SK-N-SH (cell line): ENCODE measurements around the gene TM6SF1. TPM values are rescaled to one million over a fixed set of nuclear protein-coding genes. Genes with fewer than 3 reads are reported as not detected.

ENCODE experiments used
- CTCF ChIA-PET: fragments of 300-600, 350-600 bp; formaldehyde crosslinking; extraction: SDS; loops from one replicate; lab custom pipeline; 2021; lab: Yijun Ruan, JAX
- POLR2A ChIA-PET: fragments of 350-600 bp; sonication (Branson Sonifier 250); formaldehyde crosslinking; extraction: SDS; loops from one replicate; lab custom pipeline; 2020; ENCODE audit warnings: antibody characterized with exemption, inconsistent platforms; lab: Yijun Ruan, JAX
- DNase-seq: peaks from one replicate; pipeline ENCODE4 v3.0.0; 2012
- H2AFZ ChIP-seq: fragments of 200-600 bp; sonication (generic); 2 replicates; pipeline ENCODE4 v1.8.1; 2016; ENCODE audit warnings: antibody characterized with exemption, mild to moderate bottlenecking, low read depth
- H3F3A ChIP-seq: fragments of 200-600 bp; sonication (generic); replicated peaks from 2 replicates; pipeline ENCODE3; 2016; ENCODE audit warnings: antibody characterized with exemption, mild to moderate bottlenecking; ENCODE audit not compliant: insufficient read depth
- H3K27ac ChIP-seq, 2 experiments: fragments of 200-500 bp in 1 of 2; fragments of 200-600 bp in 1 of 2; sonication (Bioruptor generic) in 1 of 2; sonication (generic), shearing (Covaris generic) in 1 of 2; 2 replicates each; pipeline versions ENCODE4 v1.5.1 to v1.6.1; 2014 to 2016; ENCODE audit warnings: low read depth in 2 of 2, inconsistent platforms in 1 of 2, low read length in 1 of 2, mild to moderate bottlenecking in 1 of 2, mixed read lengths in 1 of 2
- H3K27me3 ChIP-seq: fragments of 200-600 bp; sonication (generic), shearing (Covaris generic); 2 replicates; pipeline ENCODE4 v1.6.1; 2016; ENCODE audit warnings: mixed run types; ENCODE audit not compliant: insufficient read depth
- H3K36me3 ChIP-seq, 2 experiments: fragments of 200-500 bp in 1 of 2; fragments of 200-600 bp in 1 of 2; sonication (Bioruptor generic) in 1 of 2; sonication (generic) in 1 of 2; replicated peaks in 1 of 2; 2 replicates each; pipeline versions ENCODE3 to v1.5.1; 2014 to 2016; ENCODE audit warnings: low read length in 1 of 2, mild to moderate bottlenecking in 1 of 2; ENCODE audit not compliant: insufficient read depth in 2 of 2, control insufficient read depth in 1 of 2
- H3K4me1 ChIP-seq, 2 experiments: fragments of 200-500 bp in 1 of 2; fragments of 200-600 bp in 1 of 2; sonication (Bioruptor generic) in 1 of 2; sonication (generic), shearing (Covaris generic) in 1 of 2; 2 replicates each; pipeline versions ENCODE4 v1.5.1 to v1.6.1; 2014 to 2016; ENCODE audit warnings: low read depth in 1 of 2, low read length in 1 of 2, mixed run types in 1 of 2; ENCODE audit not compliant: insufficient read depth in 2 of 2, control insufficient read depth in 1 of 2
- H3K4me2 ChIP-seq: fragments of 200-600 bp; sonication (generic), shearing (Covaris generic); 2 replicates; pipeline ENCODE4 v1.6.1; 2017; ENCODE audit warnings: mixed run types
- H3K4me3 ChIP-seq, 2 experiments: fragments of 200-500 bp in 1 of 2; fragments of 200-600 bp in 1 of 2; sonication (Bioruptor generic) in 1 of 2; sonication (generic), shearing (Covaris generic) in 1 of 2; 2 replicates each; pipeline versions ENCODE4 v1.5.1 to v1.8.1; 2014 to 2016; ENCODE audit warnings: low read depth in 2 of 2, inconsistent platforms in 1 of 2, low read length in 1 of 2, mild to moderate bottlenecking in 1 of 2, mixed read lengths in 1 of 2, moderate library complexity in 1 of 2
- H3K79me2 ChIP-seq: fragments of 200-600 bp; sonication (generic); 2 replicates; pipeline ENCODE4 v1.8.1; 2017; ENCODE audit warnings: mild to moderate bottlenecking; ENCODE audit not compliant: insufficient read depth
- H3K9ac ChIP-seq: fragments of 200-600 bp; sonication (generic); 2 replicates; pipeline ENCODE4 v1.6.1; 2017; ENCODE audit warnings: mixed run types
- H3K9me2 ChIP-seq: fragments of 200-600 bp; sonication (generic); 2 replicates; pipeline ENCODE4 v1.6.1; 2017; ENCODE audit warnings: mixed run types
- H3K9me3 ChIP-seq: fragments of 200-600 bp; sonication (generic); 2 replicates; pipeline ENCODE4 v1.6.1; 2017; ENCODE audit warnings: mixed run types, mild to moderate bottlenecking, moderate library complexity
- H4K20me1 ChIP-seq: fragments of 200-600 bp; sonication (generic); 2 replicates; pipeline ENCODE4 v1.6.1; 2017; ENCODE audit warnings: mild to moderate bottlenecking, mixed run types; ENCODE audit not compliant: insufficient read depth
- CHD2 ChIP-seq: fragments of 150-350 bp; IDR thresholded peaks from 2 replicates; pipeline ENCODE4 v1.6.1; 2018; ENCODE audit warnings: low read length; ENCODE audit not compliant: partially characterized antibody
- EP300 ChIP-seq, 2 experiments: IDR thresholded peaks; 2 replicates each; pipeline versions ENCODE4 v1.4.0 to v1.6.1; 2012; ENCODE audit warnings: borderline replicate concordance in 1 of 2, low read depth in 1 of 2, low read length in 1 of 2
- EZH2phosphoT487 ChIP-seq: fragments of 200-600 bp; sonication (generic); IDR thresholded peaks from 2 replicates; pipeline ENCODE4 v1.6.1; 2017; ENCODE audit warnings: low read depth, mixed run types, mild to moderate bottlenecking, antibody characterized with exemption, moderate library complexity, borderline replicate concordance
- FOSL2 ChIP-seq: IDR thresholded peaks from 2 replicates; pipeline ENCODE4 v1.4.0; 2012; ENCODE audit warnings: low read depth, mild to moderate bottlenecking, moderate library complexity, borderline replicate concordance
- FOXM1 ChIP-seq: IDR thresholded peaks from 2 replicates; pipeline ENCODE4 v1.4.0; 2012; ENCODE audit warnings: low read depth, mild to moderate bottlenecking
- IRF3 ChIP-seq: fragments of 150-350 bp; IDR thresholded peaks from 2 replicates; pipeline ENCODE4 v1.6.1; 2016; ENCODE audit warnings: mild to moderate bottlenecking, low read depth, low read length
- JUND ChIP-seq: IDR thresholded peaks from 2 replicates; pipeline ENCODE4 v1.4.0; 2012
- NFIC ChIP-seq: IDR thresholded peaks from 2 replicates; pipeline ENCODE4 v1.4.0; 2012; ENCODE audit warnings: borderline replicate concordance
- POLR2AphosphoS5 ChIP-seq: IDR thresholded peaks from 2 replicates; pipeline ENCODE4 v1.6.1; 2012; ENCODE audit warnings: low read depth, low read length
- RAD21 ChIP-seq: IDR thresholded peaks from 2 replicates; pipeline ENCODE4 v1.6.1; 2012; ENCODE audit warnings: mild to moderate bottlenecking, low read length
- REST ChIP-seq: IDR thresholded peaks from 2 replicates; pipeline ENCODE4 v1.6.1; 2012; ENCODE audit warnings: mild to moderate bottlenecking, low read depth, low read length, moderate library complexity
- RXRA ChIP-seq: IDR thresholded peaks from 2 replicates; pipeline ENCODE4 v1.4.0; 2012; ENCODE audit warnings: low read depth, mild to moderate bottlenecking, borderline replicate concordance
- SIN3A ChIP-seq: IDR thresholded peaks from 2 replicates; pipeline ENCODE4 v1.6.1; 2012; ENCODE audit warnings: low read depth, mild to moderate bottlenecking, low read length, moderate library complexity, borderline replicate concordance
- TAF1 ChIP-seq: IDR thresholded peaks from 2 replicates; pipeline ENCODE4 v1.6.1; 2012; ENCODE audit warnings: low read depth, mild to moderate bottlenecking, low read length, moderate library complexity, borderline replicate concordance
- TCF12 ChIP-seq: IDR thresholded peaks from 2 replicates; pipeline ENCODE4 v1.4.0; 2012
- TEAD4 ChIP-seq: IDR thresholded peaks from 2 replicates; pipeline ENCODE4 v1.4.0; 2012; ENCODE audit warnings: mild to moderate bottlenecking, borderline replicate concordance; ENCODE audit not compliant: insufficient read depth
- USF2 ChIP-seq: fragments of 150-350 bp; IDR thresholded peaks from 2 replicates; pipeline ENCODE4 v1.6.1; 2017; ENCODE audit warnings: antibody characterized with exemption, low read length, low read depth, borderline replicate concordance
- ZBTB33 ChIP-seq: IDR thresholded peaks from 2 replicates; pipeline ENCODE4 v1.4.0; 2012; ENCODE audit warnings: low read depth, borderline replicate concordance
- WGBS: methylation state at CpG from one replicate; pipeline ENCODE4 v1.1.6; 2017; ENCODE audit warnings: low lambda C conversion rate; 5-methylcytosine and 5-hydroxymethylcytosine counted together
- polyA plus RNA-seq, 3 experiments: library from polyadenylated mRNA; depleted of rRNA; stranded (reverse); fragments of >200 nt; gene quantifications; 2 replicates each; pipeline ENCODE4 v1.2.3, GENCODE V29; 2012

The TM6SF1 gene
- polyA plus RNA-seq, 1 of the 3 experiments (the other 2 are of a cell fraction), result 0.12 TPM

GRCh38 chr15:83170474-83171165, 63.2 kb downstream of the TM6SF1 start:
- Histone ChIP-seq H3F3A (peaks cover 16% of the 10 kb centered on the region), H3K9me3 (peaks cover 5% of the 10 kb centered on the region; the same call in 1 of the 2 replicates), H3K27ac (peak overlapping the region in 1 of 2 experiments; percentile 6; a peak in 1 of 4 replicates), H3K79me2 (peaks cover 77% of the 10 kb centered on the region), H3K27me3 (no peaks in the 10 kb centered on the region), H4K20me1 (peaks cover 5% of the 10 kb centered on the region), H3K4me3 (no peak overlapping the region), H3K36me3 (no peaks in the 10 kb centered on the region), H3K9ac (no peak overlapping the region), H2AFZ (no peak overlapping the region), H3K4me1 (no peaks in the 10 kb centered on the region; a peak in 2 of 4 replicates), H3K4me2 (no peak overlapping the region), H3K9me2 (no peaks in the 10 kb centered on the region)
- WGBS, result 78% methylated on average over 4 of the region's 4 CpGs
- no peak for TF ChIP-seq USF2
- TF ChIP-seq CHD2, result no peak
- no peak for TF ChIP-seq IRF3
- TF ChIP-seq EP300 (IDR thresholded peaks at IDR 0.05; ENCODE audit: borderline replicate concordance in 1 of 2, low read depth in 1 of 2, low read length in 1 of 2), result no peak
- no peak for TF ChIP-seq TEAD4
- ChIA-PET CTCF (no interaction called here), POLR2A (no interaction called here)
- DNase-seq, result no peak

- H4K20me1 ChIP-seq, result peaks cover 11% of the 10 kb centered on the region; the same call in 1 of the 2 replicates
- no peaks in the 10 kb centered on the region for H3K9me2 ChIP-seq
- ChIA-PET POLR2A (no interaction called here), CTCF (no interaction called here)
- peaks cover 0 to 3% of the 10 kb centered on the region in 2 experiments; a peak in 3 of 4 replicates for H3K4me1 ChIP-seq
- WGBS, result 94% methylated on average over 1 of the region's 1 CpG
- H3K4me3 ChIP-seq, result no peak overlapping the region
- H3F3A ChIP-seq, result peaks cover 11% of the 10 kb centered on the region
- DNase-seq, result no peak
- H3K9ac ChIP-seq, result no peak overlapping the region
- no peak overlapping the region for H2AFZ ChIP-seq
- no peaks in the 10 kb centered on the region for H3K27me3 ChIP-seq
- TF ChIP-seq REST (no peak), SIN3A (no peak), ZBTB33 (no peak), USF2 (no peak), EZH2phosphoT487 (no peak), FOXM1 (no peak), RAD21 (no peak), FOSL2 (no peak), TCF12 (no peak), TAF1 (no peak), JUND (no peak), POLR2AphosphoS5 (no peak), RXRA (no peak), NFIC (no peak)
- H3K27ac ChIP-seq, result no peak overlapping the region
- H3K9me3 ChIP-seq, result no peaks in the 10 kb centered on the region
- peaks cover 0 to 11% of the 10 kb centered on the region in 2 experiments for H3K36me3 ChIP-seq
- peaks cover 64% of the 10 kb centered on the region for H3K79me2 ChIP-seq
- no peak overlapping the region for H3K4me2 ChIP-seq
Measured at GRCh38 chr15:83174891-83175290, 67.4 kb downstream of the TM6SF1 start.
